ENCODE results near the gene DOK6. TPM values are rescaled to one million over a fixed set of nuclear protein-coding genes. Genes with fewer than 3 reads are reported as not detected.
"Not testable (repeated sequence)": the region's sequence is repeated elsewhere in the genome, so short reads cannot be mapped to it uniquely, and the experiment has no call there.

Gene DOK6
- total RNA-seq, 4 donors from 2014 or later = 0.13 to 0.17 TPM; not detected in 2

- no peaks in the 10 kb centered on the region for H3K36me3 ChIP-seq
- in situ Hi-C loops (cut with MboI; ENCODE audit: low sequenced_read_pairs in 4 of 4) = no loop called here
- TF ChIP-seq POLR2A (IDR thresholded peaks at IDR 0.05) = no peak
- TF ChIP-seq, protein P1, sequence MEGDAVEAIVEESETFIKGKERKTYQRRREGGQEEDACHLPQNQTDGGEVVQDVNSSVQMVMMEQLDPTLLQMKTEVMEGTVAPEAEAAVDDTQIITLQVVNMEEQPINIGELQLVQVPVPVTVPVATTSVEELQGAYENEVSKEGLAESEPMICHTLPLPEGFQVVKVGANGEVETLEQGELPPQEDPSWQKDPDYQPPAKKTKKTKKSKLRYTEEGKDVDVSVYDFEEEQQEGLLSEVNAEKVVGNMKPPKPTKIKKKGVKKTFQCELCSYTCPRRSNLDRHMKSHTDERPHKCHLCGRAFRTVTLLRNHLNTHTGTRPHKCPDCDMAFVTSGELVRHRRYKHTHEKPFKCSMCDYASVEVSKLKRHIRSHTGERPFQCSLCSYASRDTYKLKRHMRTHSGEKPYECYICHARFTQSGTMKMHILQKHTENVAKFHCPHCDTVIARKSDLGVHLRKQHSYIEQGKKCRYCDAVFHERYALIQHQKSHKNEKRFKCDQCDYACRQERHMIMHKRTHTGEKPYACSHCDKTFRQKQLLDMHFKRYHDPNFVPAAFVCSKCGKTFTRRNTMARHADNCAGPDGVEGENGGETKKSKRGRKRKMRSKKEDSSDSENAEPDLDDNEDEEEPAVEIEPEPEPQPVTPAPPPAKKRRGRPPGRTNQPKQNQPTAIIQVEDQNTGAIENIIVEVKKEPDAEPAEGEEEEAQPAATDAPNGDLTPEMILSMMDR (IDR thresholded peaks at IDR 0.05 in 4 of 5, conservative IDR thresholded peaks at IDR 0.05 in 1 of 5) = no peak
- intact Hi-C loops (cut with DNase I; ENCODE audit: low total_unique reads) = no loop called here
- no peak overlapping the region for H3K27ac ChIP-seq
- no peak for ATAC-seq
- H3K4me3 ChIP-seq = no peak overlapping the region
- no peak for DNase-seq
- H3K27me3 ChIP-seq = no peaks in the 10 kb centered on the region
- H3K9me3 ChIP-seq = no peaks in the 10 kb centered on the region
- H3K4me1 ChIP-seq = no peaks in the 10 kb centered on the region
Observed at GRCh38 chr18:69876490-69876889, 475.8 kb downstream of the DOK6 start.

DNA sequence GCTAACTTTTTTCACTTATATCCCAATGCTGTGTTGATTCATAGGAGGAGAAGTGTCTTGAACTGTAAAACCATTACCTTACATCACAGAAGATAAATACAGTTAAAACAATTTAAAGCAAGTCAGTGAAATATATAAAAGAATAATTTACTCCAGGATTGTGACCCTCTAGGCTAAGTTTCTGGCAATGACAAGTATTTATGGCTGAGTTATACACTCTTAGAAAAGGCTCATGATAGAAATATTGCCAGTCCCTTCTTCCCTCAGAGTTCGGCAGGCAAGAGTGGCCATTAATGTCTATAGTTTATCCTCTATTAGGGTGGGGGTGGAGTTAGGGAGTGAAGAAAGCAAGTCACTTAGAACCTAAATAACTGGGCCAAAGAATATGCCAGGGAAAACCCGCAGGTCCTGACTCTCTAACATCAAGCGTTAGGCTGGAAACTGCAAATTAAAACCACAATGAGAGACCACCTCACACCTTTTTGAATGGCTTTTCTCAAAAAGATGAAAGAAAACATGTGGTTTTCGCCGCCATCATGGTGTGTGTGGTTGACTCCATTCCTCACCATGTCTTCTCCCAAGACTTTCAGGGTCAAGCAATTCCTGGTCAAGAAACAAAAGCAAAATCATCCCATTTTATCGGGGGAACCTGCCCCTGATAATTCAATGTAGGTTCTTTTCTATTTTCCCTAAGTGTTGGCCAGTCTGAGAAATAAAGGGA is 477.7 kb downstream of the DOK6 start:
- no peak for ATAC-seq
- Histone ChIP-seq H3K27ac (no peak overlapping the region), H3K4me1 (no peaks in the 10 kb centered on the region), H3K4me3 (no peak overlapping the region), H3K36me3 (no peaks in the 10 kb centered on the region), H3K9me3 (no peaks in the 10 kb centered on the region), H3K27me3 (no peaks in the 10 kb centered on the region)
- in situ Hi-C loops (cut with MboI; ENCODE audit: low sequenced_read_pairs in 4 of 4) (no loop called here), intact Hi-C loops (cut with DNase I; ENCODE audit: low total_unique reads) (no loop called here)
- no peak for TF ChIP-seq POLR2A (IDR thresholded peaks at IDR 0.05)
- TF ChIP-seq, protein P1 (IDR thresholded peaks at IDR 0.05 in 4 of 5, conservative IDR thresholded peaks at IDR 0.05 in 1 of 5) = no peak
- DNase-seq = no peak

- H3K27ac ChIP-seq; ATAC-seq; H3K4me3 ChIP-seq; DNase-seq; H3K27me3 ChIP-seq; in situ Hi-C loops (cut with MboI; ENCODE audit: low sequenced_read_pairs in 4 of 4); intact Hi-C loops (cut with DNase I; ENCODE audit: low total_unique reads); H3K36me3 ChIP-seq; H3K9me3 ChIP-seq; H3K4me1 ChIP-seq: not testable (repeated sequence)
Observed at GRCh38 chr18:69879051-69879450, 478.4 kb downstream of the DOK6 start.

DNA sequence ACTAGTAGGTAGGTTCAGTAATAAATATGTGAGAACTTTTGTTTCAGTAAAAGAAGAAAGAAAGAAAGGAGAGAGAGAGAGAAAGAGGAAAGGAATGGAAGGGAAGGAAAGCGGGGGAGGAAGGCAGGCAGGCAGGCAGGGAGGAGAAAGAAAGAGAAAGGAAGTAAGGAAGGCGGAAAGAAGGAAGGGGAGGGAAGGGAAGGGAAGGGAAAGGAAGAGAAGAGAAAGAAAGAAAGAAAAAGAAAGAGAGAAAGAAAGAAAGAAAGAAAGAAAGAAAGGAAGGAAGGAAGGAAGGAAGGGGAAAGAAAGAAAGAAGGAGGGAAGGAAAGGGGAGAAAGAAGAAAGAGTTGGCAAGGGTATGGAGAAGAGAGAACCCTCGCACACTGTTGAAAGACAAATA is 479.4 kb downstream of the DOK6 start:
- intact Hi-C loops (cut with DNase I; ENCODE audit: low total_unique reads) = no loop called here
- no peaks in the 10 kb centered on the region for H3K4me1 ChIP-seq
- H3K9me3 ChIP-seq = no peaks in the 10 kb centered on the region
- no peak for ATAC-seq
- TF ChIP-seq, protein P1 (IDR thresholded peaks at IDR 0.05 in 4 of 5, conservative IDR thresholded peaks at IDR 0.05 in 1 of 5) = no peak
- TF ChIP-seq POLR2A (IDR thresholded peaks at IDR 0.05) = no peak
- DNase-seq = no peak
- in situ Hi-C loops (cut with MboI; ENCODE audit: low sequenced_read_pairs in 4 of 4) = no loop called here
- H3K36me3 ChIP-seq = no peaks in the 10 kb centered on the region
- no peaks in the 10 kb centered on the region for H3K27me3 ChIP-seq
- H3K4me3 ChIP-seq = no peak overlapping the region
- no peak overlapping the region for H3K27ac ChIP-seq

DNA sequence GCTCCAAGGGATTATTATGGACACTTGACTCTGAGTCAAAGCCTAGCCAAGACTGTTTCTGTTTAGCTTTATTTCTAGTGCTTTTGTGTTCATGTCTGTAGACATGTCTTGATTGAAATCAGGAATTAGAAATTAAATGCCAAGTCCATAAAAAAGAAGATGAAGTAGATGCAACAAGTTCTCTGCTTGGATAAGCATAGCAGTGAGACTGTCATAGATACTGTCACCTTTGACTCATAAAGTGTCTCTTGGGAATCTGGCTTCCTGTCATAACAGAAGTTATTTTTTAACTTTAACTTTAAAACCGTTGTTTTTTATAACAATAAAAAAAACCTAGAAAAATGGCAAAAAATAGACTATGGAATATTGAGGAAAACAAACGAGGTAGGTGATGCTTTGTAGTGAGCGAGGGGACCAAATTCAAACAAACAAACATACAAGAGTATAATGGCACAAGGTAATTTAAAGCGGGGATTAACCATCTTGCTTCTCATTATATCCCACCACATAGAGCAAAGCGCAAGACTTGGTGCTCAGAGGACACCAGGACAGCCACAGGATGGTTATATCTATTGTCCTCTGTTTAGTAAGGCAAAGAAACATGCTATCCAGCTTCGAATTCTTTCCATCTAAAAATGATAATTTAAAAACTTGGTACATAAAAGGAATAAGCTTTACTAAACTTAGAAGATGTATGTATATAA is 482.4 kb downstream of the DOK6 start:
- ATAC-seq (no peak), DNase-seq (no peak)
- Histone ChIP-seq H3K36me3 (no peaks in the 10 kb centered on the region), H3K4me1 (no peaks in the 10 kb centered on the region), H3K27me3 (no peaks in the 10 kb centered on the region), H3K9me3 (no peaks in the 10 kb centered on the region), H3K4me3 (no peak overlapping the region), H3K27ac (no peak overlapping the region)
- in situ Hi-C loops (cut with MboI; ENCODE audit: low sequenced_read_pairs in 4 of 4) = no loop called here
- no peak for TF ChIP-seq POLR2A (IDR thresholded peaks at IDR 0.05)
- TF ChIP-seq, protein P1 (IDR thresholded peaks at IDR 0.05 in 4 of 5, conservative IDR thresholded peaks at IDR 0.05 in 1 of 5) = no peak
- intact Hi-C loops (cut with DNase I; ENCODE audit: low total_unique reads) = no loop called here
